ENCODE measurements around the gene TSEN15. TPM values are rescaled to one million over a fixed set of nuclear protein-coding genes. Genes with fewer than 3 reads are reported as not detected.

Gene TSEN15
- total and polyA plus RNA-seq, 10 of the 15 experiments (the other 5 are each of a cell fraction or from before 2014, with no cell fraction given) = 21.1 to 136 (median 70.2) TPM

GRCh38 chr1:184020328-184020727 lies 31.2 kb upstream of the TSEN15 start:
- no peak for DNase-seq (ENCODE audit: low read depth, low spot score)
- FAIRE-seq = no peak
- in situ Hi-C loops (cut with MboI) = no loop called here
- no peak for TF ChIP-seq ASH2L (IDR thresholded peaks at IDR 0.05; ENCODE audit: borderline replicate concordance, low read depth)
- no peak for TF ChIP-seq TCF3 (IDR thresholded peaks at IDR 0.05; ENCODE audit: borderline replicate concordance, insufficient read depth, low read depth, low read length)
- TF ChIP-seq PBX3 (IDR thresholded peaks at IDR 0.05; ENCODE audit: insufficient replicate concordance, low read depth, low read length) = no peak
- TF ChIP-seq YY1 (IDR thresholded peaks at IDR 0.05; ENCODE audit: low read depth, low read length) = no peak
- no peak for TF ChIP-seq NR2F1 (conservative IDR thresholded peaks at IDR 0.05)
- no peak for TF ChIP-seq ZNF217 (IDR thresholded peaks at IDR 0.05)
- no peak for TF ChIP-seq RAD51 (IDR thresholded peaks at IDR 0.05)
- no peak for TF ChIP-seq USF2 (IDR thresholded peaks at IDR 0.05; ENCODE audit: borderline replicate concordance, low read depth, low read length)
- TF ChIP-seq SMAD5 (IDR thresholded peaks at IDR 0.05; ENCODE audit: low read depth) = no peak
- TF ChIP-seq ZBTB33 (IDR thresholded peaks at IDR 0.05) = no peak
- no peak for TF ChIP-seq NFYA (IDR thresholded peaks at IDR 0.05; ENCODE audit: borderline replicate concordance, low read depth, low read length)
- no peak for TF ChIP-seq SRF (IDR thresholded peaks at IDR 0.05; ENCODE audit: low read depth in 2 of 2, low read length in 2 of 2)
- no peak for TF ChIP-seq EGR1 (IDR thresholded peaks at IDR 0.05; ENCODE audit: borderline replicate concordance in 1 of 2, low read depth in 2 of 2, low read length in 2 of 2)
- no peak for TF ChIP-seq PAX8 (IDR thresholded peaks at IDR 0.05)
- no peak for TF ChIP-seq KLF5 (IDR thresholded peaks at IDR 0.05; ENCODE audit: partially characterized antibody)
- TF ChIP-seq MYB (IDR thresholded peaks at IDR 0.05; ENCODE audit: borderline replicate concordance, low read depth, low read length) = no peak
- no peak for TF ChIP-seq MYC (IDR thresholded peaks at IDR 0.05; ENCODE audit: insufficient read depth, insufficient read length, insufficient replicate concordance, low read length, severe bottlenecking)
- no peak for ATAC-seq
- WGBS (ENCODE audit: insufficient coverage, insufficient replicate concordance, low lambda C conversion rate, missing lambda C conversion rate) = 65% methylated on average over 2 of the region's 2 CpGs
- ChIA-PET CTCF (no interaction called here), POLR2A (interaction anchor here (1.0 kb wide), 1 partner anchor 62 kb away, joined by 4 read pairs; no protein-coding TSS in a partner anchor), RAD21 (ENCODE audit: unreplicated experiment) (no interaction called here), SMC1A (ENCODE audit: uncharacterized antibody, unreplicated experiment) (no interaction called here)
- H3K27me3 ChIP-seq (replicated peaks in 1 of 2; ENCODE audit: control insufficient read depth in 2 of 2, insufficient read depth in 2 of 2, low read length in 1 of 2) = peaks cover 0 to 14% of the 10 kb centered on the region in 2 experiments; a peak in 2 of 4 replicates
- no peak overlapping the region for H3K27ac ChIP-seq (ENCODE audit: control insufficient read depth, insufficient read depth)
- H4K20me1 ChIP-seq (ENCODE audit: control insufficient read depth, insufficient read depth) = no peaks in the 10 kb centered on the region; the same call in 1 of the 2 replicates
- no peaks in the 10 kb centered on the region for H3K79me2 ChIP-seq (ENCODE audit: control insufficient read depth, insufficient read depth, low read length)
- no peak overlapping the region for H2AFZ ChIP-seq (ENCODE audit: control insufficient read depth, low read depth, low read length)
- H3K4me1 ChIP-seq (ENCODE audit: control insufficient read depth, insufficient read depth, low read length) = no peaks in the 10 kb centered on the region
- H3K4me2 ChIP-seq (ENCODE audit: control insufficient read depth, insufficient read depth) = no peak overlapping the region
- BruUV-seq (replicated peaks) = no TSS peak
- no peak overlapping the region for H3K9ac ChIP-seq (ENCODE audit: control insufficient read depth, insufficient read depth, low read length)
- no peaks in the 10 kb centered on the region for H3K36me3 ChIP-seq (ENCODE audit: control insufficient read depth in 2 of 2, insufficient read depth in 2 of 2, low read length in 1 of 2)
- no peaks in the 10 kb centered on the region for H3K9me3 ChIP-seq (replicated peaks; ENCODE audit: control insufficient read depth, insufficient read depth, low read length)
- no peak overlapping the region for H3K4me3 ChIP-seq
- intact Hi-C loops (cut with micrococcal nuclease; ENCODE audit: unreplicated experiment) = no loop called here
